GM23248 (cell line): Measurements from ENCODE around the gene PIK3CB. TPM values are rescaled to one million over a fixed set of nuclear protein-coding genes. Genes with fewer than 3 reads are reported as not detected.

Experiments
- DNase-seq: peaks from one replicate; pipeline ENCODE4 v3.0.0-alpha.2; 2015
- H2AFZ ChIP-seq: fragments of 200-600 bp; sonication (generic); 2 replicates; pipeline ENCODE4 v1.6.1; 2016; ENCODE audit warnings: antibody characterized with exemption
- H3F3A ChIP-seq: fragments of 200-600 bp; sonication (generic); 2 replicates; pipeline ENCODE4 v1.6.1; 2016; ENCODE audit warnings: mild to moderate bottlenecking, antibody characterized with exemption, mixed run types; ENCODE audit not compliant: insufficient read depth
- H3K27ac ChIP-seq: fragments of 200-600 bp; sonication (generic); 2 replicates; pipeline ENCODE4 v1.5.1; 2016; ENCODE audit warnings: mild to moderate bottlenecking
- H3K27me3 ChIP-seq: fragments of 200-600 bp; sonication (generic); replicated peaks from 2 replicates; pipeline ENCODE4 v1.6.1; 2016; ENCODE audit warnings: mild to moderate bottlenecking; ENCODE audit not compliant: insufficient read depth
- H3K36me3 ChIP-seq: fragments of 200-600 bp; sonication (generic); 2 replicates; pipeline ENCODE4 v1.6.1; 2016; ENCODE audit warnings: low read depth, mild to moderate bottlenecking
- H3K4me1 ChIP-seq: fragments of 200-600 bp; sonication (generic); 2 replicates; pipeline ENCODE4 v1.6.1; 2016; ENCODE audit warnings: mild to moderate bottlenecking; ENCODE audit not compliant: insufficient read depth
- H3K4me2 ChIP-seq: fragments of 200-600 bp; sonication (generic); one replicate; pipeline ENCODE4 v1.6.1; 2016; ENCODE audit warnings: mild to moderate bottlenecking; ENCODE audit not compliant: unreplicated experiment
- H3K4me3 ChIP-seq: fragments of 200-600 bp; sonication (generic); 2 replicates; pipeline ENCODE4 v1.5.1; 2016; ENCODE audit warnings: mild to moderate bottlenecking
- H3K79me2 ChIP-seq: fragments of 200-600 bp; sonication (generic); 2 replicates; pipeline ENCODE4 v1.6.1; 2016; ENCODE audit warnings: mild to moderate bottlenecking; ENCODE audit not compliant: insufficient read depth
- H3K9ac ChIP-seq: fragments of 200-600 bp; sonication (generic); 2 replicates; pipeline ENCODE4 v1.6.1; 2016; ENCODE audit warnings: mild to moderate bottlenecking
- H3K9me2 ChIP-seq: fragments of 200-600 bp; sonication (generic); 2 replicates; pipeline ENCODE4 v1.6.1; 2016; ENCODE audit warnings: mixed run types, mild to moderate bottlenecking, moderate library complexity; ENCODE audit not compliant: insufficient read depth
- H3K9me3 ChIP-seq: fragments of 200-600 bp; sonication (generic); one replicate; pipeline ENCODE4 v1.6.1; 2017; ENCODE audit warnings: low read depth
- H4K20me1 ChIP-seq: fragments of 200-600 bp; sonication (generic); 2 replicates; pipeline ENCODE4 v1.6.0; 2016; ENCODE audit not compliant: insufficient read depth
- EZH2 ChIP-seq: fragments of 200-600 bp; sonication (generic); IDR thresholded peaks from 2 replicates; pipeline ENCODE4 v1.6.1; 2018; ENCODE audit warnings: antibody characterized with exemption, mild to moderate bottlenecking; ENCODE audit not compliant: insufficient read depth, poor library complexity, severe bottlenecking
- EZH2phosphoT487 ChIP-seq: fragments of 200-600 bp; sonication (generic); IDR thresholded peaks from 2 replicates; pipeline ENCODE4 v1.6.1; 2018; ENCODE audit warnings: antibody characterized with exemption, moderate library complexity, mild to moderate bottlenecking, low read depth; ENCODE audit not compliant: insufficient read depth
- WGBS, 2 experiments: methylation state at CpG; one replicate each; pipeline ENCODE4 v1.1.6; 2015 to 2017; ENCODE audit warnings: low lambda C conversion rate in 2 of 2, low coverage in 1 of 2; ENCODE audit errors: missing lambda C conversion rate in 2 of 2; 5-methylcytosine and 5-hydroxymethylcytosine counted together
- in situ Hi-C: fragments of 300-500 bp; cut with MboI; formaldehyde crosslinking; loops from 2 replicates; pipeline ENCODE4 v1.15.0; 2020
- polyA plus RNA-seq: library from polyadenylated mRNA; unstranded; fragments of >200 nt; fragmentation: Nextera tagmentation; extraction: Ambion mirVana; gene quantifications from 2 replicates; pipeline ENCODE4 v1.2.1, GENCODE V29; 2016
- total RNA-seq: library from RNA; depleted of rRNA; stranded (reverse); fragments of >200 nt; shearing (Covaris generic); gene quantifications from 2 replicates; pipeline ENCODE4 v1.2.3, GENCODE V29; 2014

The PIK3CB gene
- total and polyA plus RNA-seq, 2 experiments from 2014 or later = 4.8 to 6.4 TPM

- no peaks in the 10 kb centered on the region for H3K36me3 ChIP-seq
- H4K20me1 ChIP-seq = no peaks in the 10 kb centered on the region
- H3K9me2 ChIP-seq = no peaks in the 10 kb centered on the region
- no peaks in the 10 kb centered on the region for H3K4me1 ChIP-seq
- TF ChIP-seq EZH2 (no peak), EZH2phosphoT487 (no peak)
- no peak overlapping the region for H3K4me3 ChIP-seq
- H3F3A ChIP-seq = no peaks in the 10 kb centered on the region
- H2AFZ ChIP-seq = no peak overlapping the region
- no peak overlapping the region for H3K4me2 ChIP-seq
- H3K79me2 ChIP-seq = no peaks in the 10 kb centered on the region
- H3K27ac ChIP-seq = no peak overlapping the region
- no peak overlapping the region for H3K9ac ChIP-seq
- in situ Hi-C loops = no loop called here
- H3K27me3 ChIP-seq = no peaks in the 10 kb centered on the region
- no peaks in the 10 kb centered on the region for H3K9me3 ChIP-seq
- no peak for DNase-seq
Observed at GRCh38 chr3:138646513-138646912, 188.2 kb downstream of the PIK3CB start.

- Histone ChIP-seq H3K79me2 (no peaks in the 10 kb centered on the region), H3K27ac (no peak overlapping the region), H4K20me1 (no peaks in the 10 kb centered on the region), H3K9ac (no peak overlapping the region), H3K9me3 (no peaks in the 10 kb centered on the region), H3K4me3 (no peak overlapping the region), H2AFZ (no peak overlapping the region), H3K36me3 (no peaks in the 10 kb centered on the region), H3K4me2 (no peak overlapping the region), H3K27me3 (no peaks in the 10 kb centered on the region), H3K4me1 (no peaks in the 10 kb centered on the region), H3F3A (no peaks in the 10 kb centered on the region), H3K9me2 (no peaks in the 10 kb centered on the region)
- TF ChIP-seq EZH2phosphoT487 (no peak), EZH2 (no peak)
- DNase-seq = no peak
- in situ Hi-C loops = no loop called here
Observed at GRCh38 chr3:138646008-138646407, 188.7 kb downstream of the PIK3CB start.

GRCh38 chr3:138642927-138643253 lies 191.8 kb downstream of the PIK3CB start:
- in situ Hi-C loops = no loop called here
- Histone ChIP-seq H3K9me3 (no peaks in the 10 kb centered on the region), H3K9ac (no peak overlapping the region), H3K4me2 (no peak overlapping the region), H3K9me2 (no peaks in the 10 kb centered on the region), H3K79me2 (no peaks in the 10 kb centered on the region), H3F3A (no peaks in the 10 kb centered on the region), H3K27ac (no peak overlapping the region), H3K27me3 (no peaks in the 10 kb centered on the region), H3K4me1 (no peaks in the 10 kb centered on the region), H4K20me1 (no peaks in the 10 kb centered on the region), H3K36me3 (no peaks in the 10 kb centered on the region), H2AFZ (no peak overlapping the region), H3K4me3 (no peak overlapping the region)
- DNase-seq = no peak
- no peak for TF ChIP-seq EZH2
- TF ChIP-seq EZH2phosphoT487 = no peak
- WGBS, 2 experiments = 100% methylated on average over 1 of the region's 1 CpG

GRCh38 chr3:138642226-138642926 lies 192.4 kb downstream of the PIK3CB start:
- no peaks in the 10 kb centered on the region for H4K20me1 ChIP-seq
- in situ Hi-C loops = no loop called here
- H3K27me3 ChIP-seq = no peaks in the 10 kb centered on the region
- TF ChIP-seq EZH2 = no peak
- H3F3A ChIP-seq = no peaks in the 10 kb centered on the region
- no peak overlapping the region for H3K27ac ChIP-seq
- no peaks in the 10 kb centered on the region for H3K4me1 ChIP-seq
- H2AFZ ChIP-seq = no peak overlapping the region
- H3K79me2 ChIP-seq = no peaks in the 10 kb centered on the region
- 74 to 78% methylated on average over 4 of the region's 4 CpGs for WGBS, 2 experiments
- no peak overlapping the region for H3K4me3 ChIP-seq
- no peaks in the 10 kb centered on the region for H3K9me3 ChIP-seq
- no peaks in the 10 kb centered on the region for H3K36me3 ChIP-seq
- no peak overlapping the region for H3K9ac ChIP-seq
- DNase-seq = no peak
- no peaks in the 10 kb centered on the region for H3K9me2 ChIP-seq
- no peak overlapping the region for H3K4me2 ChIP-seq

GRCh38 chr3:138640537-138640936 lies 194.2 kb downstream of the PIK3CB start:
- H3F3A ChIP-seq = no peaks in the 10 kb centered on the region
- H3K4me1 ChIP-seq = no peaks in the 10 kb centered on the region
- no peak overlapping the region for H3K27ac ChIP-seq
- WGBS, 2 experiments = 65 to 69% methylated on average over 4 of the region's 4 CpGs
- no peaks in the 10 kb centered on the region for H3K27me3 ChIP-seq
- no peaks in the 10 kb centered on the region for H3K79me2 ChIP-seq
- no peaks in the 10 kb centered on the region for H4K20me1 ChIP-seq
- H3K9me3 ChIP-seq = no peaks in the 10 kb centered on the region
- peak; percentile 1 for DNase-seq
- TF ChIP-seq EZH2 (no peak), EZH2phosphoT487 (no peak)
- H3K4me3 ChIP-seq = no peak overlapping the region
- H3K36me3 ChIP-seq = no peaks in the 10 kb centered on the region
- no peaks in the 10 kb centered on the region for H3K9me2 ChIP-seq
- H2AFZ ChIP-seq = no peak overlapping the region
- no peak overlapping the region for H3K4me2 ChIP-seq
- in situ Hi-C loops = no loop called here
- no peak overlapping the region for H3K9ac ChIP-seq
